HG02852 (cell line): ENCODE measurements around the gene SCYGR2.
"Not testable (repeated sequence)": the region's sequence is repeated elsewhere in the genome, so short reads cannot be mapped to it uniquely, and the experiment has no call there.

Source experiments
- ATAC-seq: cut with Tn5 transposase; IDR thresholded peaks from one replicate; pipeline ENCODE4 v1.9.1; 2021; ENCODE audit warnings: mild to moderate bottlenecking, moderate library complexity; ENCODE audit not compliant: unreplicated experiment

SCYGR2 gene, protein sequence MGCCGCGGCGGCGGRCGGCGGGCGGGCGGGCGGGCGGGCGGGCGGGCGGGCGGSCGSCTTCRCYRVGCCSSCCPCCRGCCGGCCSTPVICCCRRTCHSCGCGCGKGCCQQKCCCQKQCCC

GRCh38 chr2:227598835-227599503 is at the start of gene SCYGR2:
SCYGR2 (plus strand) TSS chr2:227598893; CDS start chr2:227598893, 0 bp downstream.
- ATAC-seq = not testable (repeated sequence)

GRCh38 chr2:227551836-227552235 is 46.9 kb upstream of the SCYGR2 start:
- ATAC-seq = no peak

GRCh38 chr2:227562581-227562980 is 36.1 kb upstream of the SCYGR2 start:
- ATAC-seq = no peak

DNA sequence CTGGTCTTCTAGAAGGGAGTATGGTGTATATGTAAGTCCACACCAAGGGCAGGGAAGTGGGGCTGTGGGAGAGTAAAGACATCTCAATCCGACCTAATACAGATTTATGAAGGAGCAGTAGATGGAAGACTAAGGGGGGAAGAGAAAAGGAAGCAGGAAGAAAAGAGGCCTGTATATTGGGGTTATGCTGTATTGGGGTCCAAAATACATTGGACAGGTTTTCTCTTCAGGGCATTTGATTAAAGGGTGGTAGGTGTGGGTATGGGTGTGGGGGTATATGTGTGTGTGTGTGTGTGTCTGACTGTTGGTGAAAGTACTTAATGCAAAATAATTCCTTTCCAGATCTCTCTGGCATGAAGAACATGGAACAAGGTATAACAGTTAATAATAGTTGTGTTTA is 33.6 kb upstream of the SCYGR2 start:
- ATAC-seq = no peak

DNA sequence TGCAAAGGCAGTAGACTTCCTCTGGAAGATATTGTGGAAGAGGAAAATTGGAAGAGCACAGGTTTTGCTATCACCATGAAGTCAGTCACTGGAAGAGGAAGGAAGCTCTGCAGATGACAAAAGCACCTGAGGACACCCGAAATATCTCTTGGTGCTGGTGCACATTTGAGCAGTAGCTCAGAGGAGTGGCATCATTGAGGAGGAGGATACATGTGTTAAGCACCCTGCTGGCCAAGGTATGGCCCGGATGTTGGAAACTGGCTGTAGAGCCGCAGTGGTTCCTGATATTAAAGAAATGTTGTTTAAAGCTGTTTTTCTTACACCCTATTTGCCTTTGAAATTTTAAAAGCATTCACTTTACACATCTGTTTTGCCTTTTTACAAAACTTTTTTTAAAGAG is 32.7 kb upstream of the SCYGR2 start:
- ATAC-seq = no peak

GRCh38 chr2:227568852-227569169 is 29.9 kb upstream of the SCYGR2 start:
- no peak for ATAC-seq

GRCh38 chr2:227570615-227571014 is 28.1 kb upstream of the SCYGR2 start:
- no peak for ATAC-seq

DNA sequence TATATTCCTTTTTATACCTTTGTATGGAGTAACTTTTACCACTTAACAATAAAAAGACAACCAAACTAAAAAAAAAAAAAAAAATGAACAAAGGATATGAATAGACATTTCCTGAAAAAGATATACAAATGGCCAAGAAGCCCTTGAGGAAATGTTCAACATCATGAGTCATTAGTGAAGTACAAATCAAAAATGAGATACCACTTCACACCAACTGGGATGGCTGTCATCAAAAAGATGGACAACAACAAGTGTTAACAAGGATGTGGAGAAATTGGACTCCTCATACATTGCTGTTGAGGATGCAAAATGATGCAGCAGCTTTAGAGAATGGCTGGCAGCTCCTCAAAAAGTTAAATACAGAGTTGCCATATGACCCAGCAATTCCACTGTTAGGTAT is 22.6 kb upstream of the SCYGR2 start:
- no peak for ATAC-seq

GRCh38 chr2:227576812-227577211 is 21.9 kb upstream of the SCYGR2 start:
- no peak for ATAC-seq

- no peak for ATAC-seq
These were observed 21.1 kb upstream of the SCYGR2 start for GRCh38 chr2:227577555-227577954.

GRCh38 chr2:227578642-227579041 is 20.1 kb upstream of the SCYGR2 start:
- ATAC-seq = no peak

DNA sequence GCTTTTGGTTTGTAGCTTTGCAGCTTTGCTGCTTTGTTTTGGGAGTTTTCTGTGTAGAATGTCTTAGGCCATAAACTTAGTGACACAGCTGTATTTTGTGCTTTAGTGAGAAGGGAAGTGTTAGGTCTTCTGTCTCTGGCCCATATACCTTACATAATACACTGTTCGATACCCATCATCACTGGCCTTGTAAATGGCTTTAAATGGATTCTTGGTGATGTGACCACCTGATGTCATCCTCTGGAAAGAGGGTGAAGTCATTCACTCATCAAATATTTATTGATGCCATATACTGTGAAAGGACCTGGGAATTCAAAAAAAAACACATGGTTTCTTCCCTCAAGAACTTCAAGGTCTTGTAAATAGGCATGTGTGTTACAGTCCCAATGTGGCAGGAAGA is 18.9 kb upstream of the SCYGR2 start:
- ATAC-seq = no peak

- ATAC-seq = no peak
These were observed 16.3 kb upstream of the SCYGR2 start for GRCh38 chr2:227582369-227582768.

- ATAC-seq = peak; percentile 83
These were observed 5.9 kb upstream of the SCYGR2 start for GRCh38 chr2:227592694-227593387.

DNA sequence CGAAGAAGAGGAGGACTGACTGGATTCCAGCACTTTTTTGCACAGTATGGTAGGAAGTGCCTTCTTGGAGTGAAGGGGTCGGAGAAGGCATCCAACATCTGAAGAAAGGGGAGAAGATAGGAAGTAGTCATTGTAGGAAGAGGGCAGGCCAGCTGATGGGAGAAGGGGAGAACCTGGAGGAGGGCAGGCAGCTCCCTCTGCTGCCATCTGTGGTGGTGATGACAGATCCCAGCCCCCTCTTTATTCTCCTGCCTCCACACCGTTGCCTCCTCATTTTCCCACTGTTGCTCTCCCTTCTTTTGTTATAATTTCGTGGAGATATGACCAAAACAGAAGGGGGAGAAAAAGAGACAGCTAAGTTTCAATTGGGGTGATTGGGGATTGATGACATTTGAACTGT is 2.9 kb upstream of the SCYGR2 start:
- no peak for ATAC-seq

DNA sequence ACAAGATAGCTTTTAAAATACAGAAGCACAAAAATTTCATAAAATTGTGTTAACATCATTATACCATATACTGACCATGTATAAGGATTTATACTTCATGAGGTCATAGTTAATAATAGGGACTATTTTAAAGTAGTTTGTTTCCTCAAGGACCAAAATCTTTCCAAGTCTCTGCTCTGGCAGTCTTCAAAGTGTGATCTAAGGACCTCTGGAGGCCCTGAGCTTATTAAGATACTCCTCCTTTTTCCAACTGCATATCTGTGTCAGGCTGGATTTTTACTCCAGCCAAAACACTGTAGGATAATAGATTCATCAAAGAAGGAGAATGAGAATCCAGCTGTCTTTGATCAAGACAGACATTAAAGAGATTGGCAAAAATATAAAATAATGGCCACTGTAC is 1.7 kb upstream of the SCYGR2 start:
- no peak for ATAC-seq

DNA sequence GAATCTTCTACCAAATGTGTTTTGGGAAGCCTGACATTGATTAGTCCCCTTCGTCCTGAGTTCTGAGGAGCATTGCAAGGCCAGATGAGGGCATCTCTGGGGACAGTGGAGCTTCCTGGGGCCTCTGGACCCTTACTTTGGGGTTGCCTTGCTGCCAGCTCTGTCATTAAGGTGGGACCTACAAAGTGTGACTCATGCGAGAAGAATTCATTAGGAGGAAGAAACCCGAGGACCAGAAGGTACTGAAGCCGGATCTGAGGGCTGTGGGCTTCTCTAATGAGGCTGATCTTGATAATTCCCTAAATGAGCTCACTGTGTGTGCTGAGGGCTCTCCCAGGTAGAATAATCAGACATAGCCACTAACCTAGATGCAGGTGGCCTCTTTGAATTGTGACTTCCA is 695 bp upstream of the SCYGR2 start:
- ATAC-seq = no peak

DNA sequence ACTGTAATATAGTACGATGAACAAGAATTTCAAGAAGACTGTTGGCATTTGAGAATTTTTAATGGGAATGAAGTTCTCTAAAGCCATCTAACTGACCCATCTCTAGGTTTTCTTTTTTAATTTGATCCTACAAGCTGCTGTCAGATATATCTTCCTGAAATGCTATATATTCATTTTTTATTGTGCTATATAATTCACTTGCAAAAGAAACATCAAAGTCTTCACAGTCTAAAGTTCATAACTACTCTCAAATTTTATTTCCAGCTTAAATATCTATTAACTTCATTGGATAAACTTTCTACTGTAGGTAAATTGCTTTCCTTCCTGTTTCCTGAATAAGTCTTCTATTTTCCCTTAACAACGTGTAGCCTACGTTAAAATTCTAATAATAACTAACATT is 3.7 kb downstream of the SCYGR2 start:
- ATAC-seq = no peak

- no peak for ATAC-seq
These were observed 7.8 kb downstream of the SCYGR2 start for GRCh38 chr2:227606476-227606875.

GRCh38 chr2:227607941-227608340 is 9.2 kb downstream of the SCYGR2 start:
- no peak for ATAC-seq

- ATAC-seq = peak; percentile 37
These were observed 10.1 kb downstream of the SCYGR2 start for GRCh38 chr2:227608561-227609338.

- ATAC-seq = no peak
These were observed 11.4 kb downstream of the SCYGR2 start for GRCh38 chr2:227610123-227610522.
